Keratinocyte (primary cell): Measurements from ENCODE around the gene SCN10A. TPM values are rescaled to one million over a fixed set of nuclear protein-coding genes. Genes with fewer than 3 reads are reported as not detected.
A peak's percentile ranks its signal among the peaks of the same experiment; 100 is the strongest.

Source experiments
- DNase-seq: peaks from one replicate; pipeline ENCODE4 v3.0.0-alpha.2; 2011; ENCODE audit warnings: low read depth, missing footprints, low spot score
- FAIRE-seq: peaks from 2 replicates; lab custom pipeline; 2011; peaks lifted over from hg19 to GRCh38; lab: Jason Lieb, UNC
- H2AFZ ChIP-seq: 2 replicates; pipeline ENCODE4 v1.6.0; 2012; ENCODE audit warnings: low read length, control low read depth, inconsistent platforms; ENCODE audit not compliant: control insufficient read depth
- H3K27ac ChIP-seq: 2 replicates; pipeline ENCODE4 v1.5.1; 2011; ENCODE audit warnings: low read length; ENCODE audit not compliant: control insufficient read depth, insufficient read depth
- H3K27me3 ChIP-seq: 3 replicates; pipeline ENCODE4 v1.6.0; 2011; ENCODE audit warnings: low read length; ENCODE audit not compliant: control insufficient read depth, insufficient read depth; ENCODE audit errors: extremely low read depth
- H3K36me3 ChIP-seq, 2 experiments: 2 replicates in 1 of 2; 3 replicates in 1 of 2; pipeline ENCODE4 v1.5.1; 2011; ENCODE audit warnings: low read length in 2 of 2, mild to moderate bottlenecking in 1 of 2; ENCODE audit not compliant: control insufficient read depth in 2 of 2, insufficient read depth in 2 of 2; ENCODE audit errors: extremely low read depth in 1 of 2
- H3K4me1 ChIP-seq: 3 replicates; pipeline ENCODE4 v1.5.1; 2011; ENCODE audit warnings: low read length; ENCODE audit not compliant: control insufficient read depth, insufficient read depth; ENCODE audit errors: extremely low read depth
- H3K4me2 ChIP-seq: 3 replicates; pipeline ENCODE4 v1.6.0; 2011; ENCODE audit warnings: low read depth, low read length; ENCODE audit not compliant: control insufficient read depth, insufficient read depth; ENCODE audit errors: extremely low read depth
- H3K4me3 ChIP-seq, 3 experiments: fragments of 200-600 bp in 1 of 3; sonication (generic) in 1 of 3; 2 replicates in 2 of 3; 3 replicates in 1 of 3; pipeline ENCODE4 v1.5.1; 2011 to 2016; ENCODE audit warnings: low read length in 3 of 3, mild to moderate bottlenecking in 3 of 3, control low read depth in 2 of 3, inconsistent platforms in 1 of 3, low read depth in 1 of 3, mixed read lengths in 1 of 3, mixed run types in 1 of 3, moderate library complexity in 1 of 3; ENCODE audit not compliant: control insufficient read depth in 2 of 3, insufficient read depth in 2 of 3; ENCODE audit errors: extremely low read depth in 1 of 3
- H3K79me2 ChIP-seq: 2 replicates; pipeline ENCODE4 v1.6.0; 2012; ENCODE audit warnings: low read length; ENCODE audit not compliant: control insufficient read depth, insufficient read depth
- H3K9ac ChIP-seq: 3 replicates; pipeline ENCODE4 v1.6.0; 2011; ENCODE audit warnings: low read length; ENCODE audit not compliant: control insufficient read depth, insufficient read depth; ENCODE audit errors: extremely low read depth
- H3K9me1 ChIP-seq: 3 replicates; pipeline ENCODE4 v1.6.0; 2011; ENCODE audit warnings: low read length; ENCODE audit not compliant: control insufficient read depth, insufficient read depth; ENCODE audit errors: extremely low read depth
- H3K9me3 ChIP-seq: 2 replicates; pipeline ENCODE4 v1.5.1; 2012; ENCODE audit warnings: low read depth, low read length; ENCODE audit not compliant: control insufficient read depth
- H4K20me1 ChIP-seq: 3 replicates; pipeline ENCODE4 v1.6.0; 2011; ENCODE audit warnings: low read length; ENCODE audit not compliant: control insufficient read depth, insufficient read depth; ENCODE audit errors: extremely low read depth
- EZH2 ChIP-seq: IDR thresholded peaks from one replicate; pipeline ENCODE4 v1.6.1; 2012; ENCODE audit warnings: inconsistent platforms, mild to moderate bottlenecking, low read length, moderate library complexity
- dilution Hi-C: fragments of 300-500 bp; cut with MboI; formaldehyde crosslinking; loops from one replicate; pipeline ENCODE4 v1.7.0; 2020; ENCODE audit warnings: low sequenced_read_pairs; ENCODE audit not compliant: extremely low pct_ligation_motif_present
- polyA plus RNA-seq, 5 experiments: library from polyadenylated mRNA; depleted of rRNA in 3 of 5; stranded (reverse) in 3 of 5; stranded (forward) in 1 of 5; unstranded in 1 of 5; fragments of >200 nt; gene quantifications; 1 replicate in 1 of 5; 2 replicates in 3 of 5; 3 replicates in 1 of 5; pipeline versions ENCODE4 v1.2.1 to v1.2.3, GENCODE V29; 2011 to 2012; ENCODE audit warnings: missing spikeins in 2 of 5, low read depth in 1 of 5, low replicate concordance in 1 of 5
- TF ChIP-seq, protein P1 (sequence below), 3 experiments: IDR thresholded peaks in 1 of 3; conservative IDR thresholded peaks in 1 of 3; optimal IDR thresholded peaks in 1 of 3; 2 replicates in 2 of 3; 3 replicates in 1 of 3; pipeline versions ENCODE3 to v1.5.1; 2011; ENCODE audit warnings: low read length in 3 of 3, mild to moderate bottlenecking in 3 of 3, moderate library complexity in 2 of 3, control low read depth in 1 of 3, inconsistent platforms in 1 of 3; ENCODE audit not compliant: insufficient read depth in 2 of 3; ENCODE audit errors: extremely low read depth in 1 of 3

The SCN10A gene
- polyA plus RNA-seq, 1 donor (not counting 4 experiments of a cell fraction or from before 2014, with no cell fraction given) = not detected

DNA sequence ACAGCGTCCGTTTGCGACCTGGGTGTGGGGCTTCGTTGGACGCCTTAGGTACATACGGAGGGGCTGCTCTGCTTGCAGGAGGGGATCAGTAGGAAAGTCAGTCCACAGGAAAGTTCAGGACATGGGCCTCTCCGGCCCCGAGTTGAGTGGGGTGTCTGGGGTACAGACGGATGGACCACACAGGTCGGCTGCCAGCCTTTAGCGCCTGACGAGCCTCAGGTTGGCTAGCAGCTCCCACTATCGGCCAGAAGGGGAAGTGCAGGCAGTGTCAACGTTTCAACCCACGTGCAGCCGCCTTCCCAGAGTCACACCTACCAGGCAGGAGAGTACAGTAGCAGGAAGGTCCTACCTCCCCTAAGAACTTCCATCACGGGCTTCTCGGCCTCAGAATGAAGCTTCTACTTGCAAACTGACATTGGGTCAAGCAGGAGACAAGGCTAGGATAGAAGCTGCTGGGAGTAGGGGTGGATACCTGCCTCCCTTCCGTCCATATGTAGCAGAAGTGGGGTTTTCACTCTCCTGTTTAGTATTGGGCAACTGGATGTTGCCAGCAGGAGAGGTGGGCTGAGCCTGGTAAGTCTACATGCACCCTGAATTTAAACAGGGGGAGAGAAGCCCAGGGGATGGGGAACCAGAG, 164.7 kb downstream of the SCN10A start:
- Histone ChIP-seq H3K4me3 (no peak overlapping the region), H3K27ac (no peak overlapping the region), H4K20me1 (no peaks in the 10 kb centered on the region), H3K4me1 (peaks cover 3% of the 10 kb centered on the region), H3K27me3 (peaks cover 31% of the 10 kb centered on the region), H3K36me3 (no peaks in the 10 kb centered on the region), H3K79me2 (no peaks in the 10 kb centered on the region), H3K9me3 (no peaks in the 10 kb centered on the region), H3K9me1 (no peaks in the 10 kb centered on the region), H3K9ac (no peak overlapping the region), H3K4me2 (no peak overlapping the region), H2AFZ (no peak overlapping the region)
- TF ChIP-seq, protein P1, sequence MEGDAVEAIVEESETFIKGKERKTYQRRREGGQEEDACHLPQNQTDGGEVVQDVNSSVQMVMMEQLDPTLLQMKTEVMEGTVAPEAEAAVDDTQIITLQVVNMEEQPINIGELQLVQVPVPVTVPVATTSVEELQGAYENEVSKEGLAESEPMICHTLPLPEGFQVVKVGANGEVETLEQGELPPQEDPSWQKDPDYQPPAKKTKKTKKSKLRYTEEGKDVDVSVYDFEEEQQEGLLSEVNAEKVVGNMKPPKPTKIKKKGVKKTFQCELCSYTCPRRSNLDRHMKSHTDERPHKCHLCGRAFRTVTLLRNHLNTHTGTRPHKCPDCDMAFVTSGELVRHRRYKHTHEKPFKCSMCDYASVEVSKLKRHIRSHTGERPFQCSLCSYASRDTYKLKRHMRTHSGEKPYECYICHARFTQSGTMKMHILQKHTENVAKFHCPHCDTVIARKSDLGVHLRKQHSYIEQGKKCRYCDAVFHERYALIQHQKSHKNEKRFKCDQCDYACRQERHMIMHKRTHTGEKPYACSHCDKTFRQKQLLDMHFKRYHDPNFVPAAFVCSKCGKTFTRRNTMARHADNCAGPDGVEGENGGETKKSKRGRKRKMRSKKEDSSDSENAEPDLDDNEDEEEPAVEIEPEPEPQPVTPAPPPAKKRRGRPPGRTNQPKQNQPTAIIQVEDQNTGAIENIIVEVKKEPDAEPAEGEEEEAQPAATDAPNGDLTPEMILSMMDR (optimal IDR thresholded peaks at IDR 0.05 in 1 of 3, IDR thresholded peaks at IDR 0.05 in 1 of 3, conservative IDR thresholded peaks at IDR 0.05 in 1 of 3; ENCODE audit: extremely low read depth in 1 of 3, insufficient read depth in 2 of 3, low read length in 3 of 3) = peak; percentile 98 to 99 (median 98)
- no peak for TF ChIP-seq EZH2
- DNase-seq = peak; percentile 15
- peak; percentile 71 for FAIRE-seq
- dilution Hi-C loops = loop anchor here (10.0 kb wide), 1 partner anchor 136 kb away; no protein-coding TSS in a partner anchor

DNA sequence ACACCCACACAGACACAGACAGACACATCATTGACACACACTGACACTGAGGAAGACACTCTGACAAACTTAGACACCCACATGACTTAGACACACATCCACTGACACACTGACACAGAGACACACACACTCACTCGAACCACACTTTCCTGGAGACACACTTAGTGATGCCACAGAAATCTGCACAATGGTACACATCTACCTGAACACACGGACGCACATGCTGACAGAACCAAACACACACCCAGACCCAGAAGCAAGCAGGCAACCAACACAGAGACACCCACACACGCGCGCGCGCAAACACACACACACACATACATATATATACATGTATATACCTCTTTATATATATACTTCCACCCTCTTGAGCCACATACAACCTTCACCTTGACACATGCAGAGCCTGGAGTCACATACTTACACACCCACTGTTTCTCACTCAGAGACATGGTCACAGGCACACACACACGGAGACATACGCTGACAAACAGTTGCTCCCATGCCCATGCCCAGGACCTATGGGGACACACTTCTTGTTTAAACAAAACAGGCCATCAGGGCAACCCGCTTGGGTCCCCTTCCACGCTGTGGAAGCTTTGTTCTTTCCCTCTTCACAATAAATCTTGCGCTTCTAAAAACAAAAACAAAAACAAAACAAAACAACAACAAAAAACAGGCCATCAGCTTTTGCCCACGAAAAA, 165.6 kb downstream of the SCN10A start:
- H3K9ac ChIP-seq = no peak overlapping the region
- no peaks in the 10 kb centered on the region for H3K9me3 ChIP-seq
- H3K4me3 ChIP-seq = peak overlapping the region in 1 of 3 experiments; percentile 24
- DNase-seq (no peak), FAIRE-seq (peak; percentile 17)
- peaks cover 3% of the 10 kb centered on the region for H3K4me1 ChIP-seq
- no peaks in the 10 kb centered on the region for H4K20me1 ChIP-seq
- H3K4me2 ChIP-seq = peak overlapping the region; percentile 74
- no peaks in the 10 kb centered on the region for H3K36me3 ChIP-seq
- H3K27ac ChIP-seq = no peak overlapping the region
- H3K9me1 ChIP-seq = no peaks in the 10 kb centered on the region
- TF ChIP-seq, protein P1 (optimal IDR thresholded peaks at IDR 0.05 in 1 of 3, IDR thresholded peaks at IDR 0.05 in 1 of 3, conservative IDR thresholded peaks at IDR 0.05 in 1 of 3; ENCODE audit: extremely low read depth in 1 of 3, insufficient read depth in 2 of 3, low read length in 3 of 3) = no peak
- no peak for TF ChIP-seq EZH2
- H2AFZ ChIP-seq = no peak overlapping the region
- H3K79me2 ChIP-seq = no peaks in the 10 kb centered on the region
- dilution Hi-C loops = loop anchor here (10.0 kb wide), 1 partner anchor 136 kb away; no protein-coding TSS in a partner anchor
- H3K27me3 ChIP-seq = peaks cover 35% of the 10 kb centered on the region
